Liver (tissue), 9 donors: ENCODE measurements around the gene YKT6. TPM values are rescaled to one million over a fixed set of nuclear protein-coding genes. Genes with fewer than 3 reads are reported as not detected.

ENCODE experiments used
- DNase-seq: peaks from one replicate; pipeline ENCODE4 v3.0.0-alpha.2; 2017; ENCODE audit warnings: low spot score
- H3K27ac ChIP-seq, 2 donors: one replicate each; pipeline ENCODE4 v1.7.0; 2013; ENCODE audit warnings: inconsistent platforms in 2 of 2, low read length in 2 of 2, control low read depth in 1 of 2, low read depth in 1 of 2, mild to moderate bottlenecking in 1 of 2
- H3K27me3 ChIP-seq, 4 donors: one replicate each; pipeline versions ENCODE4 v1.6.1 to v1.7.0; 2013; ENCODE audit warnings: low read length in 3 of 4, inconsistent platforms in 1 of 4, mild to moderate bottlenecking in 1 of 4, moderate library complexity in 1 of 4; ENCODE audit not compliant: control insufficient read depth in 4 of 4, insufficient read depth in 4 of 4
- H3K36me3 ChIP-seq, 4 donors: one replicate each; pipeline versions ENCODE4 v1.6.1 to v1.7.0; 2013; ENCODE audit warnings: low read length in 3 of 4, mild to moderate bottlenecking in 3 of 4, low read depth in 1 of 4, moderate library complexity in 1 of 4; ENCODE audit not compliant: control insufficient read depth in 4 of 4, insufficient read depth in 3 of 4
- H3K4me1 ChIP-seq, 4 donors: one replicate each; pipeline versions ENCODE4 v1.6.1 to v1.7.0; 2013; ENCODE audit warnings: low read length in 3 of 4, mild to moderate bottlenecking in 3 of 4, moderate library complexity in 1 of 4; ENCODE audit not compliant: control insufficient read depth in 4 of 4, insufficient read depth in 4 of 4
- H3K4me3 ChIP-seq, 3 donors: one replicate each; pipeline versions ENCODE4 v1.6.1 to v1.7.0; 2013; ENCODE audit warnings: low read length in 3 of 3, control low read depth in 1 of 3, low read depth in 1 of 3, mild to moderate bottlenecking in 1 of 3
- H3K9ac ChIP-seq, 2 donors: one replicate each; pipeline ENCODE4 v1.7.0; 2013; ENCODE audit warnings: low read length in 2 of 2, mild to moderate bottlenecking in 2 of 2, moderate library complexity in 2 of 2, control low read depth in 1 of 2, low read depth in 1 of 2
- H3K9me3 ChIP-seq, 4 donors: one replicate each; pipeline versions ENCODE4 v1.6.1 to v1.7.0; 2013; ENCODE audit warnings: low read length in 3 of 4; ENCODE audit not compliant: control insufficient read depth in 4 of 4
- EGR1 ChIP-seq, 2 donors: IDR thresholded peaks; 2 replicates each; pipeline ENCODE4 v1.6.1; 2016 to 2018; ENCODE audit warnings: antibody characterized with exemption in 2 of 2, low read depth in 2 of 2
- FOXA1 ChIP-seq: IDR thresholded peaks from 2 replicates; pipeline ENCODE4 v1.6.1; 2016; ENCODE audit warnings: antibody characterized with exemption
- FOXA2 ChIP-seq: IDR thresholded peaks from 2 replicates; pipeline ENCODE4 v1.6.1; 2016; ENCODE audit warnings: antibody characterized with exemption
- GABPA ChIP-seq, 2 donors: IDR thresholded peaks in 1 of 2; conservative IDR thresholded peaks in 1 of 2; 2 replicates each; pipeline ENCODE4 v1.6.1; 2016; ENCODE audit warnings: antibody characterized with exemption in 2 of 2, mild to moderate bottlenecking in 1 of 2, moderate library complexity in 1 of 2
- HNF4A ChIP-seq, 2 donors: conservative IDR thresholded peaks; 2 replicates each; pipeline ENCODE4 v1.6.1; 2016; ENCODE audit warnings: antibody characterized with exemption in 2 of 2, mild to moderate bottlenecking in 2 of 2
- HNF4G ChIP-seq: IDR thresholded peaks from 2 replicates; pipeline ENCODE4 v1.6.1; 2016; ENCODE audit warnings: antibody characterized with exemption
- JUND ChIP-seq, 2 donors: IDR thresholded peaks; 2 replicates each; pipeline ENCODE4 v1.6.1; 2016; ENCODE audit warnings: antibody characterized with exemption in 2 of 2
- NR2F2 ChIP-seq: IDR thresholded peaks from 2 replicates; pipeline ENCODE4 v1.6.1; 2016; ENCODE audit warnings: antibody characterized with exemption
- RAD21 ChIP-seq, 2 donors: IDR thresholded peaks; 2 replicates each; pipeline ENCODE4 v1.6.1; 2016; ENCODE audit warnings: antibody characterized with exemption in 2 of 2, mild to moderate bottlenecking in 2 of 2
- RXRA ChIP-seq, 2 donors: IDR thresholded peaks; 2 replicates each; pipeline ENCODE4 v1.6.1; 2017 to 2018; ENCODE audit warnings: antibody characterized with exemption in 2 of 2, mild to moderate bottlenecking in 1 of 2
- SP1 ChIP-seq: IDR thresholded peaks from 2 replicates; pipeline ENCODE4 v1.6.1; 2018; ENCODE audit warnings: antibody characterized with exemption, mild to moderate bottlenecking
- TAF1 ChIP-seq: conservative IDR thresholded peaks from 2 replicates; pipeline ENCODE4 v1.6.1; 2016; ENCODE audit warnings: antibody characterized with exemption, mild to moderate bottlenecking
- YY1 ChIP-seq: IDR thresholded peaks from 2 replicates; pipeline ENCODE4 v1.6.1; 2016; ENCODE audit warnings: antibody characterized with exemption, mild to moderate bottlenecking
- WGBS: extraction: QIAGEN DNeasy Blood & Tissue Kit; methylation state at CpG from one replicate; pipeline ENCODE4 v1.1.7; 2013; 5-methylcytosine and 5-hydroxymethylcytosine counted together
- polyA plus RNA-seq, 2 donors: library from polyadenylated mRNA; stranded (reverse) in 1 of 2; unstranded in 1 of 2; fragments of 200-250 nt in 1 of 2; fragments of >200 nt in 1 of 2; fragmentation: Nextera tagmentation in 1 of 2; extraction: Ambion mirVana in 1 of 2; gene quantifications; one replicate each; pipeline versions ENCODE4 v1.2.1 to v1.2.3, GENCODE V29; 2013 to 2015
- total RNA-seq, 2 donors: library from RNA; depleted of rRNA; stranded (reverse); fragments of >200 nt; gene quantifications; one replicate each; pipeline ENCODE4 v1.2.3, GENCODE V29; 2014
- TF ChIP-seq, protein P1 (sequence below): fragments of 150-350 bp; IDR thresholded peaks from 2 replicates; pipeline ENCODE4 v1.5.1; 2017; ENCODE audit warnings: improper control_type of control experiment, low read depth, low read length; ENCODE audit not compliant: missing input control
- TF ChIP-seq, protein P2 (sequence below): IDR thresholded peaks from 2 replicates; pipeline ENCODE4 v1.6.1; 2016; ENCODE audit warnings: antibody characterized with exemption, mild to moderate bottlenecking
- TF ChIP-seq, protein P3 (sequence below): IDR thresholded peaks from 2 replicates; pipeline ENCODE4 v1.6.1; 2016; ENCODE audit warnings: antibody characterized with exemption
- TF ChIP-seq, protein P4 (sequence below): IDR thresholded peaks from 2 replicates; pipeline ENCODE4 v1.6.1; 2016; ENCODE audit warnings: antibody characterized with exemption
- TF ChIP-seq, protein P5 (sequence below): IDR thresholded peaks from 2 replicates; pipeline ENCODE4 v1.6.1; 2016; ENCODE audit warnings: antibody characterized with exemption
- donor health status: healthy.
- donor health status: healthy.
- donor health status: healthy.
- donor health status: healthy.
- donor health status: healthy.

YKT6 gene
- total and polyA plus RNA-seq, 4 donors: 8.1 to 22.0 (median 21.0) TPM

DNA sequence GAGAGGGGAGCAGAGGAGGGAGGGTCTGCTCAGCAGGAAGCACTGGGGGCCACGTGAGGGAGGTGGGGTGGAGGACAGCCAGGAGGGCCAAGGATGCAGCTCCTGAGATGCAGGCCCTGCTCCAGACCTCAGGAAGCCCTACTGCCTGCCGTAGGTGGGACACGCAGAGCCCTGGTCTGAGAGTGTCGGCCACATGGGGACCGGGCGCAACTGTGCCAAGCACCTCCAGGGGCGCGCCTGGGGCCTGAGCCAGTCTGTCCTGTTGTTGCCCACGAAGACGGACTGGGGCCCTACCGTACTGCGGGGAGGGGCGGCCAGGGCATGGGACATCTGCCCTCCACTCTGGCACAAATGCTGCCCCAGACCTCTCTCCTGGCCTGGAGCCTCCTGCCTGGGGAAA is 31.6 kb downstream of the YKT6 start:
- Histone ChIP-seq H3K27ac (no peak overlapping the region), H3K4me3 (no peak overlapping the region), H3K4me1 (no peaks in the 10 kb centered on the region), H3K36me3 (no peaks in the 10 kb centered on the region), H3K27me3 (no peaks in the 10 kb centered on the region), H3K9ac (no peak overlapping the region), H3K9me3 (no peaks in the 10 kb centered on the region)
- TF ChIP-seq NR2F2: no peak
- no peak for TF ChIP-seq GABPA (IDR thresholded peaks at IDR 0.05 in 1 of 2, conservative IDR thresholded peaks at IDR 0.05 in 1 of 2)
- TF ChIP-seq HNF4G: no peak
- no peak for TF ChIP-seq TAF1
- TF ChIP-seq, protein P1, sequence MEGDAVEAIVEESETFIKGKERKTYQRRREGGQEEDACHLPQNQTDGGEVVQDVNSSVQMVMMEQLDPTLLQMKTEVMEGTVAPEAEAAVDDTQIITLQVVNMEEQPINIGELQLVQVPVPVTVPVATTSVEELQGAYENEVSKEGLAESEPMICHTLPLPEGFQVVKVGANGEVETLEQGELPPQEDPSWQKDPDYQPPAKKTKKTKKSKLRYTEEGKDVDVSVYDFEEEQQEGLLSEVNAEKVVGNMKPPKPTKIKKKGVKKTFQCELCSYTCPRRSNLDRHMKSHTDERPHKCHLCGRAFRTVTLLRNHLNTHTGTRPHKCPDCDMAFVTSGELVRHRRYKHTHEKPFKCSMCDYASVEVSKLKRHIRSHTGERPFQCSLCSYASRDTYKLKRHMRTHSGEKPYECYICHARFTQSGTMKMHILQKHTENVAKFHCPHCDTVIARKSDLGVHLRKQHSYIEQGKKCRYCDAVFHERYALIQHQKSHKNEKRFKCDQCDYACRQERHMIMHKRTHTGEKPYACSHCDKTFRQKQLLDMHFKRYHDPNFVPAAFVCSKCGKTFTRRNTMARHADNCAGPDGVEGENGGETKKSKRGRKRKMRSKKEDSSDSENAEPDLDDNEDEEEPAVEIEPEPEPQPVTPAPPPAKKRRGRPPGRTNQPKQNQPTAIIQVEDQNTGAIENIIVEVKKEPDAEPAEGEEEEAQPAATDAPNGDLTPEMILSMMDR: no peak
- TF ChIP-seq FOXA2: no peak
- TF ChIP-seq, protein P2, sequence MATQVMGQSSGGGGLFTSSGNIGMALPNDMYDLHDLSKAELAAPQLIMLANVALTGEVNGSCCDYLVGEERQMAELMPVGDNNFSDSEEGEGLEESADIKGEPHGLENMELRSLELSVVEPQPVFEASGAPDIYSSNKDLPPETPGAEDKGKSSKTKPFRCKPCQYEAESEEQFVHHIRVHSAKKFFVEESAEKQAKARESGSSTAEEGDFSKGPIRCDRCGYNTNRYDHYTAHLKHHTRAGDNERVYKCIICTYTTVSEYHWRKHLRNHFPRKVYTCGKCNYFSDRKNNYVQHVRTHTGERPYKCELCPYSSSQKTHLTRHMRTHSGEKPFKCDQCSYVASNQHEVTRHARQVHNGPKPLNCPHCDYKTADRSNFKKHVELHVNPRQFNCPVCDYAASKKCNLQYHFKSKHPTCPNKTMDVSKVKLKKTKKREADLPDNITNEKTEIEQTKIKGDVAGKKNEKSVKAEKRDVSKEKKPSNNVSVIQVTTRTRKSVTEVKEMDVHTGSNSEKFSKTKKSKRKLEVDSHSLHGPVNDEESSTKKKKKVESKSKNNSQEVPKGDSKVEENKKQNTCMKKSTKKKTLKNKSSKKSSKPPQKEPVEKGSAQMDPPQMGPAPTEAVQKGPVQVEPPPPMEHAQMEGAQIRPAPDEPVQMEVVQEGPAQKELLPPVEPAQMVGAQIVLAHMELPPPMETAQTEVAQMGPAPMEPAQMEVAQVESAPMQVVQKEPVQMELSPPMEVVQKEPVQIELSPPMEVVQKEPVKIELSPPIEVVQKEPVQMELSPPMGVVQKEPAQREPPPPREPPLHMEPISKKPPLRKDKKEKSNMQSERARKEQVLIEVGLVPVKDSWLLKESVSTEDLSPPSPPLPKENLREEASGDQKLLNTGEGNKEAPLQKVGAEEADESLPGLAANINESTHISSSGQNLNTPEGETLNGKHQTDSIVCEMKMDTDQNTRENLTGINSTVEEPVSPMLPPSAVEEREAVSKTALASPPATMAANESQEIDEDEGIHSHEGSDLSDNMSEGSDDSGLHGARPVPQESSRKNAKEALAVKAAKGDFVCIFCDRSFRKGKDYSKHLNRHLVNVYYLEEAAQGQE: no peak
- TF ChIP-seq HNF4A (conservative IDR thresholded peaks at IDR 0.05): no peak
- no peak for TF ChIP-seq EGR1 (IDR thresholded peaks at IDR 0.05; ENCODE audit: low read depth in 2 of 2)
- no peak for DNase-seq
- WGBS: 93% methylated on average over 13 of the region's 13 CpGs

DNA sequence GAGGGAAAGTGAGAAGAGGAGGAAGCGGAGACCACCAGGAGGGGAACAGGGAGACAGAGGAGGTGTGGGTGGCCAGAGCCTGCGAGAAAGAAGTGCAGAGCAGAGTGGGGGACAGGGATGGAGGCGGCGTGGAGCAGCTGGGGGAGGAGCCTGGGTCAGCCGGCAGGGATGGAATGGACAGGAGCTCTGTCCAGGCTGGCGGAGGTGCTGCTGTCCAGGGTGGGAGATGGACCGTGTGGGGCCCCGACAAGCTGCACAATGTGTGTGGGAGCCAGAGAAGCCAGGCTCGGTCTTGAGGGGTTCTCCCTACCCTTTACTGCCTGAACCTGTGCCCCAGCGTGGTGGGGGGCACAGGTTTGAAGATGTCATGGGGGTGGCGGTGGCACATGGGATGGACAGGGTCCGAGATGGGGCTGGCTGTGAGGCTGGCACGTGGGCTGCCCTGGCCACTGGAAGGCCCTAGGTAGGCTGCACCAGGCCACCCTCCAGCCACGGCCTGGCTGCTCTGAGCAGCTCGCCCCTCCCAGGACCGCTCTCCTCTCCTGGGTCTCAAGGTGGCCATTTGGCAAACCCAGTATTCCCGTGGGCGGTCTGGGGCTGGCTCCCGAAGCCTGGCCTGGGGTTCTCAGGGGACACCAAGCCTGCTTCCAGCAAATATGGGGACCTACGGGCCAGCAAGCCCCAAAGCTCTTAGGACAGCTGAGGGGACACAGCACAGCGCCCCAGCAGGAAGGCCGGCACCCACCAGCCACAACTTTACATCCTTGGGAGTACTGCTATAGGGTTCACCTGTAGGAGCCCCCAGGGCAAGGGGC is 32.3 kb downstream of the YKT6 start:
- Histone ChIP-seq H3K9me3 (no peaks in the 10 kb centered on the region), H3K9ac (no peak overlapping the region), H3K4me1 (no peaks in the 10 kb centered on the region), H3K27me3 (no peaks in the 10 kb centered on the region), H3K27ac (no peak overlapping the region), H3K36me3 (no peaks in the 10 kb centered on the region), H3K4me3 (no peak overlapping the region)
- DNase-seq: no peak
- WGBS: 85% methylated on average over 22 of the region's 22 CpGs
- TF ChIP-seq, protein P1: no peak
- TF ChIP-seq EGR1 (IDR thresholded peaks at IDR 0.05; ENCODE audit: low read depth in 2 of 2) (no peak), GABPA (IDR thresholded peaks at IDR 0.05 in 1 of 2, conservative IDR thresholded peaks at IDR 0.05 in 1 of 2) (no peak), TAF1 (no peak), RAD21 (IDR thresholded peaks at IDR 0.05) (no peak), JUND (IDR thresholded peaks at IDR 0.05) (no peak), RXRA (IDR thresholded peaks at IDR 0.05) (no peak), YY1 (no peak), HNF4G (no peak), HNF4A (conservative IDR thresholded peaks at IDR 0.05) (no peak), NR2F2 (no peak), FOXA1 (no peak), SP1 (no peak)
- TF ChIP-seq, protein P3, sequence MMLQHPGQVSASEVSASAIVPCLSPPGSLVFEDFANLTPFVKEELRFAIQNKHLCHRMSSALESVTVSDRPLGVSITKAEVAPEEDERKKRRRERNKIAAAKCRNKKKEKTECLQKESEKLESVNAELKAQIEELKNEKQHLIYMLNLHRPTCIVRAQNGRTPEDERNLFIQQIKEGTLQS: no peak
- TF ChIP-seq, protein P4, sequence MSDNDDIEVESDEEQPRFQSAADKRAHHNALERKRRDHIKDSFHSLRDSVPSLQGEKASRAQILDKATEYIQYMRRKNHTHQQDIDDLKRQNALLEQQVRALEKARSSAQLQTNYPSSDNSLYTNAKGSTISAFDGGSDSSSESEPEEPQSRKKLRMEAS: no peak
- TF ChIP-seq, protein P5, sequence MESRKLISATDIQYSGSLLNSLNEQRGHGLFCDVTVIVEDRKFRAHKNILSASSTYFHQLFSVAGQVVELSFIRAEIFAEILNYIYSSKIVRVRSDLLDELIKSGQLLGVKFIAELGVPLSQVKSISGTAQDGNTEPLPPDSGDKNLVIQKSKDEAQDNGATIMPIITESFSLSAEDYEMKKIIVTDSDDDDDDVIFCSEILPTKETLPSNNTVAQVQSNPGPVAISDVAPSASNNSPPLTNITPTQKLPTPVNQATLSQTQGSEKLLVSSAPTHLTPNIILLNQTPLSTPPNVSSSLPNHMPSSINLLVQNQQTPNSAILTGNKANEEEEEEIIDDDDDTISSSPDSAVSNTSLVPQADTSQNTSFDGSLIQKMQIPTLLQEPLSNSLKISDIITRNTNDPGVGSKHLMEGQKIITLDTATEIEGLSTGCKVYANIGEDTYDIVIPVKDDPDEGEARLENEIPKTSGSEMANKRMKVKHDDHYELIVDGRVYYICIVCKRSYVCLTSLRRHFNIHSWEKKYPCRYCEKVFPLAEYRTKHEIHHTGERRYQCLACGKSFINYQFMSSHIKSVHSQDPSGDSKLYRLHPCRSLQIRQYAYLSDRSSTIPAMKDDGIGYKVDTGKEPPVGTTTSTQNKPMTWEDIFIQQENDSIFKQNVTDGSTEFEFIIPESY: no peak
